ENCODE measurements around the gene ADRM1.

The ADRM1 gene

DNA sequence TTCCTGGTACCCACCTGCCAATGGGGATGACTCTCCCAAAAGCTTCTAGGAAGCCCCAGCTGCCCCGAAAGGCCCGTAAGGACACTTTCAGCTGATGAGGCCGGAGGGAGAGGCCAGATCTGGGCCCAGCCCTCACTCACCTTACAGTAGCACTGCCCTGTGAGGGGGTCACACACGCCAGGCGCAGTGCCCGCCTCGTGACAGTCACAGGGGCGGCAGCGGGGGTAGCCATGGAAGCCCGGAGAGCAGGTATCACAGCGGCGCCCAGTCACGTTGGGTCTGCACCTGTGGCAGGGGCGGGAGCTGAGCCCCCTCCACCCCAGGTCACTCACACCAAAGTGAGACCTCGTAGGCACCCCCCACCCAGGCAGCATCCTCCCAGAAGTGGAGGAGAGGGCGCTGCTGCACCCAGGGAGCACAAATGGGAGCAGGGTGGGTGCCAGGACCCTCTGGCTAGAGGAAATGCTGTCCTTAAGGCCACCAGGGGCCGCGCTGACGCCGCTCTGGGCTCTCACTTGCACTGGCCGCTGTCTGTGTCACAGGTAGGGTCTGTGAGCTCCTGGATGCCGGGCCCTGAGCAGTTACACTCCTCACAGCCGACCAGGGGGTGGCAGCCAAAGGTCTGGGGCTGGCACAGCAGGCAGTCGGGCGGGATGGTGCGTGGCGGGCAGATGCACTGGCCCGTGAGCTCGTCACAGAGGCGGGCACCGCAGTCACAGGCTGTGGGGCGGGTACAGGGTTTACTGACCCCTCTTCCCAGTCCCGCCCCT lies 25.1 kb downstream of the ADRM1 start:
- Mint-ChIP-seq H3K36me3 (ENCODE audit: low read depth) (peaks cover 18% of the 10 kb centered on the region), H3K4me3 (no peak overlapping the region), H3K27me3 (ENCODE audit: low read depth) (no peaks in the 10 kb centered on the region), H3K4me1 (no peaks in the 10 kb centered on the region), H3K27ac (no peak overlapping the region), H3K9me3 (no peaks in the 10 kb centered on the region)
- TF ChIP-seq CTCF (IDR thresholded peaks at IDR 0.05; ENCODE audit: unreplicated experiment in 3 of 3): no peak

DNA sequence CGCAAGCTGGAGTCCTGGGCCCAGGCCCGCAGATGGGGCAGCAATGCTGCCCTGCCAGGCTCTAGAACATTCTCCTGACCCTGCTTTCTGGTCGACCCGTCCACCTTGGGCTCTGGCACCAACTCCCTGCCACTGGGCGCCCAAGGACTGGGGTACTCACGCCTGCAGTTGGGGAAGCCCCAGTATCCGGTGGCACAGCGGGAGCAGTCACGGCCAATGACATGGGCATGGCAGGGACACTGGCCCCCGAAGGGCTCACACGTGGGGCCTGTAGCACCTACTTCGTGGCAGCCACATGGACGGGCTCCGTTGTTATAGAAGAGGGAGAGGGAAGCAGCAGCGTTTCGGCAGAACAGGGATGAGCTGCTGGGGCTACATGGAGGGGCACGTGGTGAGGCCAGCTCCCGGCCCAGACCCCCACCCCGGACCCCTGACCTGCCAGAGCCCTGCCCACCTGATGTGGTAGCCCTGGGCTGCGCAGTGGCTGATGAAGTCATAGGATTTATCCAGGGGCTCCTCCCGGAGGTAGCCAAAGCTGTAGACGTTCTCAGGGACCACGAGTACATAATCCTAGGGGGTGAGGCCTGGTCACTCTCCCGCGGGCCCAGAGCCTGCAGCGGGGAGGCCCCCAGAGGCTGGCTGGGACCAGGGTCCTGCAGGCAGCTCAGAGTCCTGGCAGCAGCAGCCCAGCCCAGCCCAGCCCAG lies 26.0 kb downstream of the ADRM1 start:
- H3K9me3 Mint-ChIP-seq: no peaks in the 10 kb centered on the region
- no peak overlapping the region for H3K27ac Mint-ChIP-seq
- no peaks in the 10 kb centered on the region for H3K27me3 Mint-ChIP-seq (ENCODE audit: low read depth)
- no peak overlapping the region for H3K4me3 Mint-ChIP-seq
- no peak for TF ChIP-seq CTCF (IDR thresholded peaks at IDR 0.05; ENCODE audit: unreplicated experiment in 3 of 3)
- peaks cover 18% of the 10 kb centered on the region for H3K36me3 Mint-ChIP-seq (ENCODE audit: low read depth)
- no peaks in the 10 kb centered on the region for H3K4me1 Mint-ChIP-seq

DNA sequence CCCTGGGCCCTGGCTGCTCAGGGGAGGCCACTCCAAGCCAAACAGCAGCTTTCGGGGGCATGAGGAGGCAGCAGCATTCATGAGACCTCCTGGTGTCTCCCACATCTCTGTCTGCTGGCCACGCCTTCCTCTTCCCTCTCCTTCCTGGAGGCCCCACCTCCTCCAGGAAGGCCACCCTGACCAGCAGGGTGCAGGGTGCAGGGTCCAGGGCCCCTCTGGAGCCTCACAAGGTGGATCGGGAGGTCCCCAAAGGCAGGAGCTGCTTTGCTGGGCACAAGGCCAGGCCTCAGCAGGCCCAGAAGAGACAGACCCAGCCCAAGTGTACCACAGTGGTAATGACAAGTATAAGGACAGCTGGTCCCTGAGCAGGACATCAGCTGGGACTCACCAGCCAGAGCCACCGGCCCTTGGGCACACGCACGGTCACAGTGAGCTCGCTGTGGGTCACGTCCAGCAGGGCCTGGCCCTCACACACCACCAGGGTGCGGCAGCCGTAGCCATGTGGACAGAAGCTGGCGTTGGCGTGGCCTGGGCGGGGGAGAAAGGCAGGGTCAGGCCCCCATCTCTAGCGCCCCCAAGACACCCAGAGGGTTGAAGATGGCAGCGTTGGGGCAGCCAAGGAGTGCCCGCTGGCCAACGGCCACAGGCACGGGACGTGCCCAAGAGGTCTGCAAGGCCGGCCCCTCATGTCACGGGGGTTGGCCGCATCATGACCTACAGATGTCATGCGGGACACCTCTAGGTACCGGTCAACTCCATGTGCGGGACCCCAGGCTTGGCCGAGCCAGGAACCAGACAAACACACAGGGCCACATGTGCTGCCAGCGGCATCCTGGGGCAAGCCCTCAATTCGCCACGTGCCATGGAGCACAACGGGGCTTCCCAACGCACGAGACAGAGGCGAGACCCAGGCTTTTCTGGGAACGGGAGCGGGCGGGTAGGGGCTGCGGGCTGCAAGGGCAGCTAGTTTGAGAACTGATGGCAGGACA lies 26.9 kb downstream of the ADRM1 start:
- H3K9me3 Mint-ChIP-seq: no peaks in the 10 kb centered on the region
- no peaks in the 10 kb centered on the region for H3K4me1 Mint-ChIP-seq
- H3K4me3 Mint-ChIP-seq: no peak overlapping the region
- H3K27me3 Mint-ChIP-seq (ENCODE audit: low read depth): no peaks in the 10 kb centered on the region
- TF ChIP-seq CTCF (IDR thresholded peaks at IDR 0.05; ENCODE audit: unreplicated experiment in 3 of 3): no peak
- H3K36me3 Mint-ChIP-seq (ENCODE audit: low read depth): peaks cover 16% of the 10 kb centered on the region
- no peak overlapping the region for H3K27ac Mint-ChIP-seq

GRCh38 chr20:62330576-62331317 lies 27.9 kb downstream of the ADRM1 start:
- Mint-ChIP-seq H3K27me3 (ENCODE audit: low read depth) (no peaks in the 10 kb centered on the region), H3K4me1 (no peaks in the 10 kb centered on the region), H3K9me3 (no peaks in the 10 kb centered on the region), H3K36me3 (ENCODE audit: low read depth) (peaks cover 6% of the 10 kb centered on the region), H3K27ac (no peak overlapping the region), H3K4me3 (no peak overlapping the region)
- TF ChIP-seq CTCF (IDR thresholded peaks at IDR 0.05; ENCODE audit: unreplicated experiment in 3 of 3): no peak

DNA sequence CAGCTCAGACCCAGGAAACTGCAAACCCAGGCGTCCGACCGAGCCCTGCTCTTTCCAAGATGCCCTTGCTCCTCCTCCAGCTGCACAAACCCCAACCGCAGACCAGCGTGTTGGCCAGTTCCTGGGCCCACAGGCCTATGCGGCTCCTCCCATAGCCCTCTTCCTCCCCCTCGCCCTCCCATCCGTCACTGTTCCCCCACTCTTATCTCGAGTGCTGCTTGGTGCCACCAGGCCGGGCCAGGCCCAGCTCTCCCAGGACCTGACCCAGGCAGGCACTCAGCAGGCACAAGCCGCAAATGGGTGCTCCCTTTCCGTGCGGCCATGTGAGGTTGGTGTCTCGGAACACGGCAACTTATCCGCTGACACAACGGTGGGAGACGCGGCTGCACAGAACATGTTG lies 28.6 kb downstream of the ADRM1 start:
- no peaks in the 10 kb centered on the region for H3K9me3 Mint-ChIP-seq
- no peaks in the 10 kb centered on the region for H3K27me3 Mint-ChIP-seq (ENCODE audit: low read depth)
- H3K4me3 Mint-ChIP-seq: no peak overlapping the region
- H3K4me1 Mint-ChIP-seq: no peaks in the 10 kb centered on the region
- no peak overlapping the region for H3K27ac Mint-ChIP-seq
- no peak for TF ChIP-seq CTCF (IDR thresholded peaks at IDR 0.05; ENCODE audit: unreplicated experiment in 3 of 3)
- H3K36me3 Mint-ChIP-seq (ENCODE audit: low read depth): no peaks in the 10 kb centered on the region

Data from nephron (organoid).